RWPE2 (cell line): Measurements from ENCODE around the gene ACOX1.

Experiments
- ATAC-seq: fragments of 200-7000 bp; cut with Tn5 transposase; 3 replicates; pipeline ENCODE4 v1.9.1; 2021; ENCODE audit warnings: low read depth
- DNase-seq: peaks from one replicate; pipeline ENCODE4 v3.0.0-alpha.2; 2020; ENCODE audit warnings: low spot score
- H3K27ac ChIP-seq: fragments of 450-650 bp; 2 replicates; pipeline ENCODE4 v1.5.1; 2017; ENCODE audit warnings: mild to moderate bottlenecking; ENCODE audit not compliant: poor library complexity, severe bottlenecking
- H3K27me3 ChIP-seq: fragments of 250-450 bp; sonication (Bioruptor Pico); 2 replicates; pipeline ENCODE4 v1.5.1; 2021; ENCODE audit warnings: mild to moderate bottlenecking, moderate library complexity; ENCODE audit not compliant: insufficient read depth, poor library complexity, severe bottlenecking
- H3K36me3 ChIP-seq: fragments of 250-450 bp; sonication (Bioruptor Pico); 2 replicates; pipeline ENCODE4 v1.5.1; 2020; ENCODE audit warnings: low read depth, mild to moderate bottlenecking, moderate library complexity
- H3K4me1 ChIP-seq: fragments of 250-450 bp; sonication (Bioruptor Pico); 2 replicates; pipeline ENCODE4 v1.5.1; 2021; ENCODE audit warnings: mild to moderate bottlenecking, moderate library complexity; ENCODE audit not compliant: insufficient read depth, poor library complexity, severe bottlenecking
- H3K4me3 ChIP-seq: fragments of 250-450 bp; sonication (Bioruptor Pico); 2 replicates; pipeline ENCODE4 v1.5.1; 2021; ENCODE audit warnings: mild to moderate bottlenecking, moderate library complexity; ENCODE audit not compliant: severe bottlenecking
- H3K9me3 ChIP-seq: fragments of 250-450 bp; sonication (Bioruptor Pico); 2 replicates; pipeline ENCODE4 v1.5.1; 2021; ENCODE audit warnings: mild to moderate bottlenecking, moderate library complexity; ENCODE audit not compliant: severe bottlenecking
- CTCF ChIP-seq: fragments of 450-650 bp; IDR thresholded peaks from one replicate; pipeline ENCODE4 v1.5.1; 2017; ENCODE audit warnings: mild to moderate bottlenecking, moderate library complexity; ENCODE audit not compliant: poor library complexity, severe bottlenecking

ACOX1 gene

GRCh38 chr17:75899767-75900468 is 79.0 kb downstream of the ACOX1 start:
- Histone ChIP-seq H3K4me1 (peaks cover 13% of the 10 kb centered on the region), H3K4me3 (no peak overlapping the region), H3K36me3 (peaks cover 54% of the 10 kb centered on the region), H3K9me3 (no peaks in the 10 kb centered on the region), H3K27ac (no peak overlapping the region), H3K27me3 (no peaks in the 10 kb centered on the region)
- ATAC-seq = no peak
- no peak for TF ChIP-seq CTCF
- DNase-seq = no peak

- no peak overlapping the region for H3K27ac ChIP-seq
- ATAC-seq = no peak
- no peak for TF ChIP-seq CTCF
- H3K9me3 ChIP-seq = no peaks in the 10 kb centered on the region
- no peaks in the 10 kb centered on the region for H3K27me3 ChIP-seq
- H3K4me3 ChIP-seq = no peak overlapping the region
- no peak for DNase-seq
- H3K36me3 ChIP-seq = peaks cover 54% of the 10 kb centered on the region
- peaks cover 13% of the 10 kb centered on the region for H3K4me1 ChIP-seq
Measured at GRCh38 chr17:75899353-75899752, 79.6 kb downstream of the ACOX1 start.

GRCh38 chr17:75898791-75899190 is 80.2 kb downstream of the ACOX1 start:
- H3K27me3 ChIP-seq = no peaks in the 10 kb centered on the region
- DNase-seq (no peak), ATAC-seq (no peak)
- H3K9me3 ChIP-seq = no peaks in the 10 kb centered on the region
- H3K4me1 ChIP-seq = peaks cover 11% of the 10 kb centered on the region
- no peak for TF ChIP-seq CTCF
- peaks cover 54% of the 10 kb centered on the region for H3K36me3 ChIP-seq
- H3K4me3 ChIP-seq = no peak overlapping the region
- H3K27ac ChIP-seq = no peak overlapping the region

GRCh38 chr17:75898065-75898464 is 80.9 kb downstream of the ACOX1 start:
- peaks cover 49% of the 10 kb centered on the region for H3K36me3 ChIP-seq
- TF ChIP-seq CTCF = no peak
- peaks cover 9% of the 10 kb centered on the region for H3K4me1 ChIP-seq
- no peak for ATAC-seq
- no peaks in the 10 kb centered on the region for H3K27me3 ChIP-seq
- DNase-seq = no peak
- no peaks in the 10 kb centered on the region for H3K9me3 ChIP-seq
- H3K4me3 ChIP-seq = no peak overlapping the region
- H3K27ac ChIP-seq = no peak overlapping the region
